Transverse colon (tissue), 4 donors: ENCODE data around the gene SREK1IP1. TPM values are rescaled to one million over a fixed set of nuclear protein-coding genes. Genes with fewer than 3 reads are reported as not detected.
"Not testable (repeated sequence)": the region's sequence is repeated elsewhere in the genome, so short reads cannot be mapped to it uniquely, and the experiment has no call there.

Source experiments
- DNase-seq: peaks from one replicate; pipeline ENCODE4 v3.0.0-alpha.2; 2019
- H3K27ac ChIP-seq, 4 donors: fragments of 200-600 bp; sonication (generic); 2 replicates each; pipeline ENCODE4 v1.5.1; 2016 to 2018; ENCODE audit warnings: inconsistent platforms in 4 of 4
- H3K27me3 ChIP-seq: fragments of 200-600 bp; sonication (generic); 2 replicates; pipeline ENCODE4 v1.5.1; 2017; ENCODE audit warnings: inconsistent platforms
- H3K36me3 ChIP-seq, 4 donors: fragments of 200-600 bp; sonication (generic); 2 replicates each; pipeline ENCODE4 v1.5.1; 2017 to 2019; ENCODE audit warnings: inconsistent platforms in 4 of 4
- H3K4me1 ChIP-seq, 4 donors: fragments of 200-600 bp; sonication (generic); 2 replicates each; pipeline ENCODE4 v1.5.1; 2017 to 2020; ENCODE audit warnings: inconsistent platforms in 4 of 4
- H3K4me3 ChIP-seq, 4 donors: fragments of 200-600 bp; sonication (generic); 1 replicate in 1 of 4; 2 replicates in 3 of 4; pipeline versions ENCODE4 v1.5.1 to v1.6.1; 2017 to 2019; ENCODE audit warnings: inconsistent platforms in 4 of 4
- H3K9me3 ChIP-seq, 2 donors: fragments of 200-600 bp; sonication (generic); 2 replicates each; pipeline ENCODE4 v1.5.1; 2017 to 2019; ENCODE audit warnings: inconsistent platforms in 2 of 2
- CTCF ChIP-seq, 5 experiments: fragments of 200-600 bp in 3 of 5; fragments of 450-650 bp in 2 of 5; sonication (generic) in 3 of 5; IDR thresholded peaks; 1 replicate in 2 of 5; 2 replicates in 3 of 5; pipeline ENCODE4 v1.5.1; 2016 to 2017; ENCODE audit warnings: antibody characterized with exemption in 5 of 5, inconsistent platforms in 3 of 5, mild to moderate bottlenecking in 2 of 5, moderate library complexity in 1 of 5
- EP300 ChIP-seq: sonication (generic); formaldehyde crosslinking; IDR thresholded peaks from one replicate; pipeline ENCODE4 v1.6.1; 2017; ENCODE audit warnings: antibody characterized with exemption, low read depth
- POLR2A ChIP-seq: fragments of 450-650 bp; IDR thresholded peaks from one replicate; pipeline ENCODE4 v1.6.1; 2016; ENCODE audit warnings: antibody characterized with exemption, mild to moderate bottlenecking, moderate library complexity
- POLR2AphosphoS5 ChIP-seq, 3 donors: sonication (generic); formaldehyde crosslinking; IDR thresholded peaks; one replicate each; pipeline ENCODE4 v1.6.1; 2016; ENCODE audit warnings: antibody characterized with exemption in 3 of 3
- WGBS, 2 donors: methylation state at CpG; one replicate each; pipeline ENCODE4 v1.1.5; 2018; ENCODE audit warnings: low coverage in 1 of 2; 5-methylcytosine and 5-hydroxymethylcytosine counted together
- in situ Hi-C, 4 donors: fragments of 200-750 bp; cut with MboI; loops; one replicate each; pipeline versions ENCODE4 v1.15.0 to v1.15.1; 2017; ENCODE audit warnings: low sequenced_read_pairs in 3 of 4, low pct_ligation_motif_present in 1 of 4, low pct_unique_long_range_greater_than_20kb in 1 of 4
- intact Hi-C: fragments of 100-400 bp; cut with DNase I; formaldehyde crosslinking; loops from one replicate; pipeline ENCODE4 v1.15.1; 2023; ENCODE audit warnings: low total_unique reads
- total RNA-seq, 4 donors: library from RNA; depleted of rRNA; stranded (reverse); fragments of >200 nt; gene quantifications; one replicate each; pipeline ENCODE4 v1.1.0, GENCODE V29; 2016

SREK1IP1 gene
- total RNA-seq, 4 donors from 2014 or later = 4.0 to 14.1 (median 7.0) TPM

GRCh38 chr5:64744914-64745313 lies 23.6 kb downstream of the SREK1IP1 start:
- Histone ChIP-seq H3K27me3 (no peaks in the 10 kb centered on the region), H3K4me3 (no peak overlapping the region), H3K36me3 (peaks cover 0 to 2% (median 0%) of the 10 kb centered on the region in 4 donors), H3K27ac (no peak overlapping the region), H3K4me1 (no peaks in the 10 kb centered on the region), H3K9me3 (no peaks in the 10 kb centered on the region)
- no peak for TF ChIP-seq EP300
- intact Hi-C loops (no loop called here), in situ Hi-C loops (no loop called here)
- DNase-seq = no peak
- WGBS, 2 donors = 100% methylated on average over 1 of the region's 1 CpG

GRCh38 chr5:64742821-64743220 lies 25.7 kb downstream of the SREK1IP1 start:
- no peaks in the 10 kb centered on the region for H3K9me3 ChIP-seq
- no peaks in the 10 kb centered on the region for H3K27me3 ChIP-seq
- intact Hi-C loops (no loop called here), in situ Hi-C loops (no loop called here)
- H3K4me3 ChIP-seq = no peak overlapping the region
- TF ChIP-seq EP300 (no peak), POLR2A (no peak), POLR2AphosphoS5 (IDR thresholded peaks at IDR 0.05) (no peak), CTCF (IDR thresholded peaks at IDR 0.05) (no peak)
- no peak overlapping the region for H3K27ac ChIP-seq
- no peaks in the 10 kb centered on the region for H3K4me1 ChIP-seq
- H3K36me3 ChIP-seq = peaks cover 0 to 11% (median 2%) of the 10 kb centered on the region in 4 donors
- no peak for DNase-seq

GRCh38 chr5:64742411-64742810 lies 26.1 kb downstream of the SREK1IP1 start:
- WGBS, 2 donors = 83 to 92% methylated on average over 1 of the region's 1 CpG

GRCh38 chr5:64727150-64727549 lies 41.3 kb downstream of the SREK1IP1 start:
- no peaks in the 10 kb centered on the region for H3K4me1 ChIP-seq
- no peak for TF ChIP-seq CTCF (IDR thresholded peaks at IDR 0.05)
- no peak for TF ChIP-seq POLR2AphosphoS5 (IDR thresholded peaks at IDR 0.05)
- TF ChIP-seq EP300 = no peak
- no peak for TF ChIP-seq POLR2A
- H3K4me3 ChIP-seq = no peak overlapping the region
- H3K36me3 ChIP-seq = peaks cover 0 to 38% (median 13%) of the 10 kb centered on the region in 4 donors
- H3K9me3 ChIP-seq = no peaks in the 10 kb centered on the region
- in situ Hi-C loops = no loop called here
- DNase-seq = no peak
- WGBS, 2 donors = 84 to 89% methylated on average over 2 of the region's 2 CpGs
- intact Hi-C loops = no loop called here
- no peak overlapping the region for H3K27ac ChIP-seq
- no peaks in the 10 kb centered on the region for H3K27me3 ChIP-seq

More at GRCh38 chr5:64742411-64742810, 26.1 kb downstream of the SREK1IP1 start:
- in situ Hi-C loops = no loop called here
- Histone ChIP-seq H3K27ac (no peak overlapping the region), H3K4me3 (no peak overlapping the region), H3K9me3 (no peaks in the 10 kb centered on the region), H3K4me1 (no peaks in the 10 kb centered on the region), H3K27me3 (no peaks in the 10 kb centered on the region), H3K36me3 (peaks cover 0 to 11% (median 2%) of the 10 kb centered on the region in 4 donors)
- TF ChIP-seq POLR2A = no peak
- TF ChIP-seq EP300 = no peak
- no peak for TF ChIP-seq POLR2AphosphoS5 (IDR thresholded peaks at IDR 0.05)
- TF ChIP-seq CTCF (IDR thresholded peaks at IDR 0.05) = no peak
- intact Hi-C loops = no loop called here
- DNase-seq = no peak

GRCh38 chr5:64722588-64722987 lies 45.9 kb downstream of the SREK1IP1 start:
- 60 to 97% methylated on average over 3 of the region's 3 CpGs for WGBS, 2 donors
- DNase-seq = no peak
- in situ Hi-C loops (no loop called here), intact Hi-C loops (no loop called here)
- Histone ChIP-seq H3K4me1 (no peaks in the 10 kb centered on the region), H3K9me3 (no peaks in the 10 kb centered on the region), H3K4me3 (no peak overlapping the region), H3K36me3 (peaks cover 0 to 38% (median 12%) of the 10 kb centered on the region in 4 donors), H3K27me3 (no peaks in the 10 kb centered on the region), H3K27ac (no peak overlapping the region)
- no peak for TF ChIP-seq EP300
- TF ChIP-seq POLR2A = no peak
- TF ChIP-seq POLR2AphosphoS5 (IDR thresholded peaks at IDR 0.05) = no peak
- TF ChIP-seq CTCF (IDR thresholded peaks at IDR 0.05) = no peak

GRCh38 chr5:64714495-64714894 lies 54.0 kb downstream of the SREK1IP1 start:
- H3K27me3 ChIP-seq, intact Hi-C loops, DNase-seq, H3K36me3 ChIP-seq, H3K27ac ChIP-seq, in situ Hi-C loops, H3K4me3 ChIP-seq, H3K4me1 ChIP-seq, H3K9me3 ChIP-seq: not testable (repeated sequence)
- WGBS, 2 donors = 66% methylated on average over 14 of the region's 16 CpGs; no CpG with 5 or more reads in 1 of the 2 donors
